ENCODE measurements around the gene WAC. TPM values are rescaled to one million over a fixed set of nuclear protein-coding genes. Genes with fewer than 3 reads are reported as not detected.
A peak's percentile ranks its signal among the peaks of the same experiment; 100 is the strongest.
"Not testable (repeated sequence)": the region's sequence is repeated elsewhere in the genome, so short reads cannot be mapped to it uniquely, and the experiment has no call there.

WAC gene
- polyA plus RNA-seq, 2 of the 4 experiments (the other 2 are of a cell fraction) = 63.9 to 133 TPM

DNA sequence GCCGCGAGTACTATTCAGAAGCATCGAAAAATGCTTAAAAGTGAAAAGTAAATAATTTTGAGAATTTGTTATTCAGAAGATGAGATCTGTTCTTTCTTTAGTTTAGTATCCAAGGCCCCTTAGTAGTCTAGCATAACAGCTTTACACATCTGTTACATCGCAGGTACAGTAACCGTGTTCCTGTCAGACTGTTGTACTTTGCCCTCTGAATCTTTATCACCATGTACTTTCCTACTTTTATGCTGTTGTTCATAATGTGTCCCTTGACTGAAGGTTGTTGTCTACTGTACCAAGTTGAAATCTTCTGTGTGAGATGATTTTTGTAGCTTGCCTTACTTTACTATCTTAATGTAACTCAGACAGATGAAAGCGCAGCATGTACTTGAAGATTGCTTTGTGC lies 38.3 kb downstream of the WAC start:
- ChIA-PET POLR2A (no interaction called here), CTCF (no interaction called here)
- Histone ChIP-seq H3K4me2 (no peak overlapping the region), H3K4me3 (no peak overlapping the region), H3K9me3 (no peaks in the 10 kb centered on the region), H3K4me1 (peaks cover 25% of the 10 kb centered on the region), H3K27ac (no peak overlapping the region)
- WGBS (ENCODE audit: missing lambda C conversion rate) = 94% methylated on average over 6 of the region's 6 CpGs
- ATAC-seq (no peak), FAIRE-seq (peak; percentile 18), DNase-seq (ENCODE audit: low read depth in 1 of 2, low spot score in 1 of 2) (no peak)
- TF ChIP-seq EHMT2 (IDR thresholded peaks at IDR 0.05; ENCODE audit: low read depth) = no peak
- no peak for TF ChIP-seq ZC3H11A (IDR thresholded peaks at IDR 0.05)
- TF ChIP-seq SMC3 (IDR thresholded peaks at IDR 0.05) = no peak
- no peak for TF ChIP-seq ESRRA (IDR thresholded peaks at IDR 0.05; ENCODE audit: borderline replicate concordance, low read length)
- TF ChIP-seq POLR2A (IDR thresholded peaks at IDR 0.05; ENCODE audit: low read length) = no peak
- TF ChIP-seq, protein P1, sequence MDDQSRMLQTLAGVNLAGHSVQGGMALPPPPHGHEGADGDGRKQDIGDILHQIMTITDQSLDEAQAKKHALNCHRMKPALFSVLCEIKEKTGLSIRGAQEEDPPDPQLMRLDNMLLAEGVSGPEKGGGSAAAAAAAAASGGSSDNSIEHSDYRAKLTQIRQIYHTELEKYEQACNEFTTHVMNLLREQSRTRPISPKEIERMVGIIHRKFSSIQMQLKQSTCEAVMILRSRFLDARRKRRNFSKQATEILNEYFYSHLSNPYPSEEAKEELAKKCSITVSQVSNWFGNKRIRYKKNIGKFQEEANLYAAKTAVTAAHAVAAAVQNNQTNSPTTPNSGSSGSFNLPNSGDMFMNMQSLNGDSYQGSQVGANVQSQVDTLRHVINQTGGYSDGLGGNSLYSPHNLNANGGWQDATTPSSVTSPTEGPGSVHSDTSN (IDR thresholded peaks at IDR 0.05) = no peak
- no peak for TF ChIP-seq RFX5 (IDR thresholded peaks at IDR 0.05)
- TF ChIP-seq, protein P2, sequence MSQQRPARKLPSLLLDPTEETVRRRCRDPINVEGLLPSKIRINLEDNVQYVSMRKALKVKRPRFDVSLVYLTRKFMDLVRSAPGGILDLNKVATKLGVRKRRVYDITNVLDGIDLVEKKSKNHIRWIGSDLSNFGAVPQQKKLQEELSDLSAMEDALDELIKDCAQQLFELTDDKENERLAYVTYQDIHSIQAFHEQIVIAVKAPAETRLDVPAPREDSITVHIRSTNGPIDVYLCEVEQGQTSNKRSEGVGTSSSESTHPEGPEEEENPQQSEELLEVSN (IDR thresholded peaks at IDR 0.05; ENCODE audit: borderline replicate concordance, low read depth) = no peak
- no peak for TF ChIP-seq CEBPB (IDR thresholded peaks at IDR 0.05)
- TF ChIP-seq TP53 (CRISPR knock-in tag; IDR thresholded peaks at IDR 0.05) = no peak
- TF ChIP-seq TFCP2L1 (CRISPR knock-in tag; IDR thresholded peaks at IDR 0.05) = no peak
- no peak for TF ChIP-seq SREBF2 (IDR thresholded peaks at IDR 0.05)
- no peak for TF ChIP-seq ZSCAN20 (CRISPR knock-in tag; IDR thresholded peaks at IDR 0.05)
- TF ChIP-seq GATA3 (IDR thresholded peaks at IDR 0.05; ENCODE audit: borderline replicate concordance) = no peak
- no peak for TF ChIP-seq PHF8 (IDR thresholded peaks at IDR 0.05; ENCODE audit: borderline replicate concordance, low read depth)

DNA sequence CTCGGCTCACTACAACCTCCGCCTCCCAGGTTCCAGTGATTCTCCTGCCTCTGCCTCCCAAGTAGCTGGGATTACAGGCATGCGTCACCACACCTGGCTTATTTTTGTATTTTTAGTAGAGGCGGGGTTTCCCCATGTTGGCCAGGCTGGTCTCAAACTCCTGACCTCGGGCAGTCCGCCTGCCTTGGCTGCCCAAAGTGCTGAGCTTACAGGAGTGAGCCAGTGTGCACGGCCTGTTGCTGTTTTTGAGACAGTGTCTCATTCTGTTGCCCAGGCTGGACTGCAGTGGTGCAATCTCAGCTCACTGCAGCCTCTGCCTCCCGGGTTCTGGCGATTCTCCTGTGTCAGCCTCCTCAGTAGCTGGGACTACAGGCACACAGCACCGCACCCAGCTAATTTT lies 41.3 kb downstream of the WAC start:
- POLR2A ChIA-PET = interaction anchor here (0.9 kb wide), 1 partner anchor 10 kb away, joined by 3 read pairs; no protein-coding TSS in a partner anchor
- H3K4me3 ChIP-seq; H3K4me2 ChIP-seq; H3K27ac ChIP-seq; DNase-seq (ENCODE audit: low read depth in 1 of 2, low spot score in 1 of 2); ATAC-seq; H3K9me3 ChIP-seq; FAIRE-seq; CTCF ChIA-PET: not testable (repeated sequence)
- 92% methylated on average over 10 of the region's 10 CpGs for WGBS (ENCODE audit: missing lambda C conversion rate)
- peaks cover 27% of the 10 kb centered on the region for H3K4me1 ChIP-seq

DNA sequence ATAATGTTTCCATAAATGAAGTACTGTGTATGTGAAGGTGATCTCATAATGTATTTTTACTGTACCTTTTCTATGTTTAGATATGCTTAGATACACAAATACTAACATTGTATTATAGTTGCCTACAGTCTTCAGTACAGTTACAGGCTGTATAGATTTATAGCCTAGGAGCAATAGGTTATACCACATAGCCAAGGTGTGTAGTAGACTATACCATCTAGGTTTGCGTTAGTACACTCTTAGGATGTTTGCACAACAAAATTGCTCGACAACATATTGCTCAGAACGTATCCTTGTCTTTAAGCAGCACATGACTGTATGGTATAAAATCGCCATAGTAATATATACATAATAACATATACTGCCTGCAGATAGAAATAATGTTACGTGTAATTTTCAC lies 42.9 kb downstream of the WAC start:
- POLR2A ChIA-PET = no interaction called here

DNA sequence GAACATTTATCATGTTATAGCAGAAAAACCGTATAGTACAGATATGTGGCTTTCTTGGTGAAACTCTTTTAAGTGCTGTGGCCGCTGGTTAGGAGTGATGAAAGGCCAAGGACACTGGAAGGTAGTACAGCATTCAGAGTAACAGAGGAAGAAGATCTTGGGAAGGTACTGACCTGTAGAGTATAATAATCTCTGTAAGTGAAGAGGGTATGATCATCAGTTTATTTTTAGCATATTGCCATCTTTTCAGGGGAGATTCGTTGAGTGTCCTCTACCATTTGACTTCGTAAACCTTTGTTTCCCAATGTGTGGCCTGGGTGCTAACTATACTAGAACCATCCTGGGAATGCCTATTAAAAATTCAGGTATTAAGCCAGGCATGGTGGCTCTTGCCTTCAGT lies 44.6 kb downstream of the WAC start:
- no peak overlapping the region for H3K4me2 ChIP-seq
- DNase-seq (ENCODE audit: low read depth in 1 of 2, low spot score in 1 of 2) (no peak), ATAC-seq (no peak), FAIRE-seq (no peak)
- H3K9me3 ChIP-seq = no peaks in the 10 kb centered on the region
- ChIA-PET POLR2A (no interaction called here), CTCF (interaction anchor here (1.7 kb wide), 1 partner anchor 10 kb away, joined by 4 read pairs; no protein-coding TSS in a partner anchor)
- TF ChIP-seq TP53 (CRISPR knock-in tag; IDR thresholded peaks at IDR 0.05) (no peak), POLR2A (IDR thresholded peaks at IDR 0.05; ENCODE audit: low read length) (no peak), ZC3H11A (IDR thresholded peaks at IDR 0.05) (no peak), HOXB13 (CRISPR knock-in tag; IDR thresholded peaks at IDR 0.05; ENCODE audit: low read depth) (no peak), BHLHE40 (IDR thresholded peaks at IDR 0.05; ENCODE audit: low read depth, low read length) (no peak), TFCP2L1 (CRISPR knock-in tag; IDR thresholded peaks at IDR 0.05) (no peak), KDM5A (IDR thresholded peaks at IDR 0.05) (no peak), CHD4 (IDR thresholded peaks at IDR 0.05; ENCODE audit: borderline replicate concordance) (no peak), FOSB (CRISPR knock-in tag; IDR thresholded peaks at IDR 0.05) (no peak), MYC (IDR thresholded peaks at IDR 0.05; ENCODE audit: borderline replicate concordance, low read length) (no peak), HOXA7 (CRISPR knock-in tag; IDR thresholded peaks at IDR 0.05) (no peak)
- no peak overlapping the region for H3K27ac ChIP-seq
- no peak overlapping the region for H3K4me3 ChIP-seq
- peaks cover 23% of the 10 kb centered on the region; the same call in 2 of the 3 replicates for H3K4me1 ChIP-seq
- WGBS (ENCODE audit: missing lambda C conversion rate) = 93% methylated on average over 4 of the region's 4 CpGs

More for the DNA sequence above, 42.9 kb downstream of the WAC start:
- ATAC-seq (no peak), FAIRE-seq (no peak), DNase-seq (ENCODE audit: low read depth in 1 of 2, low spot score in 1 of 2) (no peak)
- H3K4me1 ChIP-seq = peaks cover 23% of the 10 kb centered on the region; the same call in 2 of the 3 replicates
- H3K4me3 ChIP-seq = no peak overlapping the region
- no peaks in the 10 kb centered on the region for H3K9me3 ChIP-seq
- no peak overlapping the region for H3K4me2 ChIP-seq
- H3K27ac ChIP-seq = no peak overlapping the region
- 94% methylated on average over 5 of the region's 5 CpGs for WGBS (ENCODE audit: missing lambda C conversion rate)
- TF ChIP-seq ZC3H11A (IDR thresholded peaks at IDR 0.05) (no peak), RCOR1 (IDR thresholded peaks at IDR 0.05; ENCODE audit: low read depth, low read length) (no peak)
- CTCF ChIA-PET = interaction anchor here (1.2 kb wide), 1 partner anchor 9 kb away, joined by 5 read pairs; no protein-coding TSS in a partner anchor
